Measurements from ENCODE around the gene CCDC71.

DNA sequence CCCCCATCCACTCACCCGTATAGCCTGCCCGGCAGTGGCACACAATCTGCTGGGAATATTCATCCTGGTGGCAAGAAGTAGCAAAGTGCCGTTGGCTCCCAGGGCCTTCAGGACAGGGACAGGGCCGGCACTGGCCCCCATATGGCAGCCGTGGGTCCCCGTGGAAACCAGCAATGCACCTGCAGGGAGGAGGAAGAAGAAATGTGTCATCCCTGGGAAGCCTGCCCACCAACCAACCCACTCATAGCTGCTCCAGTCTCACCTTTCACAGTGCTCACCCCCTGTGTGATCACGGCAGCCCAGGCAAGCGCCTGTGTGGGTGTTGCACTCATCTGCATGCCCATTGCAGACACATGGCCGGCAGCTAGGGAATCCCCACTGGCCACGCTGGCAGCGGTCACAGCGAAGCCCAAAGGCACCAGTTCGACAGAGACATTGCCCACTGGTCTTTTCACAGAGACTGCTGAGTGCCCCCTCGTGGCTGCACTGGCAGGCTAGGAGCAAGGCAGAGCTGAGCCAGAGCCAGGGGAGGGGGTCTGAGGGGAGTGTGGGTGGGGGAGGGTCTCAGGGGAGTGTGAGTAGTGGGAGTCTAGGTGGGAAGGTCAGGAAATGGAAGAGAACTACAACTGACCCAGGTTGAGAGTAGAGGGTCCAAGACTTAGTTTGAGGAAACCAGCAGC, 41.0 kb downstream of the CCDC71 start:
- TF ChIP-seq NFIC (IDR thresholded peaks at IDR 0.05; ENCODE audit: low read length) (no peak), JUND (CRISPR knock-in tag; IDR thresholded peaks at IDR 0.05) (no peak)

Measured in HepG2 (cell line).